A549 (cell line): ENCODE measurements around the gene CCDC12. TPM values are rescaled to one million over a fixed set of nuclear protein-coding genes. Genes with fewer than 3 reads are reported as not detected.

Experiments used
- ATAC-seq, 2 experiments: fragments of 200-7000 bp in 1 of 2; fragments of >200 bp in 1 of 2; cut with Nextera tagmentation in 1 of 2; cut with Tn5 transposase in 1 of 2; 3 replicates each; pipeline versions ENCODE4 v1.8.0 to v1.9.1; 2018 to 2020; ENCODE audit warnings: mild to moderate bottlenecking in 1 of 2, moderate library complexity in 1 of 2
- CTCF ChIA-PET: fragments of 300-600 bp; sonication (Branson Sonifier 250); formaldehyde crosslinking; extraction: SDS; loops from one replicate; lab custom pipeline; 2021; ENCODE audit warnings: antibody characterized with exemption, inconsistent platforms; lab: Yijun Ruan, JAX
- POLR2A ChIA-PET: fragments of 350-600 bp; formaldehyde crosslinking; extraction: SDS; loops from one replicate; lab custom pipeline; 2021; ENCODE audit warnings: antibody characterized with exemption, inconsistent platforms; lab: Yijun Ruan, JAX
- DNase-seq, 2 experiments: peaks; one replicate each; pipeline versions ENCODE4 v3.0.0 to v3.0.0-alpha.2; 2011 to 2016; ENCODE audit warnings: low read depth in 1 of 2, low spot score in 1 of 2
- FAIRE-seq: peaks from 2 replicates; lab custom pipeline; 2011; peaks lifted over from hg19 to GRCh38; lab: Jason Lieb, UNC
- H3K27ac ChIP-seq, 2 experiments: fragments of >200 bp; sonication (Bioruptor Twin); formaldehyde crosslinking; 3 replicates each; pipeline ENCODE4 v1.5.1; 2016 to 2017
- H3K4me1 ChIP-seq: fragments of >200 bp; sonication (Bioruptor Twin); formaldehyde crosslinking; 3 replicates; pipeline ENCODE4 v1.6.1; 2016
- H3K4me2 ChIP-seq: fragments of >200 bp; sonication (Bioruptor Twin); formaldehyde crosslinking; 3 replicates; pipeline ENCODE4 v1.6.1; 2016
- H3K4me3 ChIP-seq: fragments of >200 bp; sonication (Bioruptor Twin); formaldehyde crosslinking; 3 replicates; pipeline ENCODE4 v1.5.1; 2016
- H3K9me3 ChIP-seq: fragments of >200 bp; sonication (Bioruptor Twin); formaldehyde crosslinking; 3 replicates; pipeline ENCODE4 v1.6.1; 2016
- BHLHE40 ChIP-seq: IDR thresholded peaks from 2 replicates; pipeline ENCODE4 v1.6.1; 2012; ENCODE audit warnings: low read depth, low read length, inconsistent platforms
- CBX8 ChIP-seq: fragments of 200-600 bp; sonication (generic); IDR thresholded peaks from 2 replicates; pipeline ENCODE4 v1.6.1; 2016
- CEBPB ChIP-seq, 2 experiments: fragments of >200 bp in 1 of 2; sonication (Bioruptor Twin) in 1 of 2; formaldehyde crosslinking in 1 of 2; IDR thresholded peaks; 2 replicates each; pipeline ENCODE4 v1.6.1; 2012 to 2016
- CTCF ChIP-seq: fragments of >200 bp; sonication (Bioruptor Twin); formaldehyde crosslinking; IDR thresholded peaks from 3 replicates; pipeline ENCODE4 v1.5.1; 2016
- E2F6 ChIP-seq: IDR thresholded peaks from 2 replicates; pipeline ENCODE4 v1.6.1; 2012; ENCODE audit warnings: low read depth, borderline replicate concordance
- EHF ChIP-seq: fragments of 250-450 bp; sonication (Bioruptor Pico); IDR thresholded peaks from 2 replicates; pipeline ENCODE4 v1.5.0; 2020; ENCODE audit warnings: mild to moderate bottlenecking
- ELK1 ChIP-seq: fragments of 150-350 bp; IDR thresholded peaks from 2 replicates; pipeline ENCODE4 v1.6.1; 2014; ENCODE audit warnings: low read depth, mild to moderate bottlenecking, low read length
- ESRRA ChIP-seq: fragments of 150-350 bp; IDR thresholded peaks from 2 replicates; pipeline ENCODE4 v1.6.1; 2014; ENCODE audit warnings: mild to moderate bottlenecking, low read length, borderline replicate concordance
- FOSB ChIP-seq: fragments of 250-450 bp; sonication (Bioruptor Pico); IDR thresholded peaks from 2 replicates; pipeline ENCODE4 v1.5.0; 2020; ENCODE audit warnings: mild to moderate bottlenecking, moderate library complexity
- GATA3 ChIP-seq: IDR thresholded peaks from 2 replicates; pipeline ENCODE4 v1.6.1; 2012; ENCODE audit warnings: borderline replicate concordance
- HEYL ChIP-seq: fragments of 250-450 bp; sonication (Bioruptor Pico); IDR thresholded peaks from 2 replicates; pipeline ENCODE4 v1.8.0; 2021; ENCODE audit warnings: mild to moderate bottlenecking, moderate library complexity
- HMGXB4 ChIP-seq: fragments of 250-450 bp; sonication (Bioruptor Pico); IDR thresholded peaks from 2 replicates; pipeline ENCODE4 v1.5.0; 2021; ENCODE audit warnings: mild to moderate bottlenecking, moderate library complexity, borderline replicate concordance
- HOXB5 ChIP-seq: fragments of 250-450 bp; sonication (Bioruptor Pico); IDR thresholded peaks from 2 replicates; pipeline ENCODE4 v1.5.0; 2020; ENCODE audit warnings: mild to moderate bottlenecking, moderate library complexity
- KDM5A ChIP-seq: fragments of 200-600 bp; sonication (generic); IDR thresholded peaks from 2 replicates; pipeline ENCODE4 v1.6.1; 2016; ENCODE audit warnings: antibody characterized with exemption, mild to moderate bottlenecking
- MAX ChIP-seq: IDR thresholded peaks from 2 replicates; pipeline ENCODE4 v1.6.1; 2012
- NFE2L2 ChIP-seq: fragments of 150-350 bp; conservative IDR thresholded peaks from 2 replicates; pipeline ENCODE4 v1.6.1; 2014; ENCODE audit warnings: low read length
- NR3C1 ChIP-seq: fragments of >200 bp; sonication (Bioruptor Twin); formaldehyde crosslinking; IDR thresholded peaks from 3 replicates; pipeline ENCODE4 v1.6.1; 2017
- POLR2A ChIP-seq: IDR thresholded peaks from 2 replicates; pipeline ENCODE4 v1.6.1; 2012; ENCODE audit warnings: mild to moderate bottlenecking, low read length
- RAD21 ChIP-seq, 2 experiments: fragments of >200 bp in 1 of 2; sonication (Bioruptor Twin) in 1 of 2; formaldehyde crosslinking in 1 of 2; IDR thresholded peaks in 1 of 2; conservative IDR thresholded peaks in 1 of 2; 2 replicates in 1 of 2; 3 replicates in 1 of 2; pipeline ENCODE4 v1.6.1; 2012 to 2018; ENCODE audit warnings: inconsistent platforms in 1 of 2
- RARB ChIP-seq: fragments of 250-450 bp; sonication (Bioruptor Pico); IDR thresholded peaks from 2 replicates; pipeline ENCODE4 v1.8.0; 2021; ENCODE audit warnings: mild to moderate bottlenecking, moderate library complexity
- RCOR1 ChIP-seq: fragments of 150-350 bp; IDR thresholded peaks from 2 replicates; pipeline ENCODE4 v1.6.1; 2014; ENCODE audit warnings: antibody characterized with exemption, low read length, low read depth
- RNF2 ChIP-seq: fragments of 200-600 bp; sonication (generic); IDR thresholded peaks from 2 replicates; pipeline ENCODE4 v1.6.1; 2016; ENCODE audit warnings: low read depth, mild to moderate bottlenecking, antibody characterized with exemption, moderate library complexity, borderline replicate concordance
- TP53 ChIP-seq: fragments of 250-450 bp; sonication (Bioruptor Pico); IDR thresholded peaks from 2 replicates; pipeline ENCODE4 v1.5.0; 2021; ENCODE audit warnings: mild to moderate bottlenecking, moderate library complexity
- USF2 ChIP-seq: fragments of 450-650 bp; IDR thresholded peaks from 2 replicates; pipeline ENCODE4 v1.6.1; 2014; ENCODE audit warnings: antibody characterized with exemption
- ZNF302 ChIP-seq: fragments of 250-450 bp; sonication (Bioruptor Pico); IDR thresholded peaks from 2 replicates; pipeline ENCODE4 v1.9.0; 2021; ENCODE audit warnings: inconsistent platforms, mild to moderate bottlenecking, moderate library complexity
- WGBS: methylation state at CpG from one replicate; pipeline ENCODE4 v1.1.6; 2017; ENCODE audit errors: missing lambda C conversion rate; 5-methylcytosine and 5-hydroxymethylcytosine counted together
- polyA plus RNA-seq, 4 experiments: library from polyadenylated mRNA; depleted of rRNA in 3 of 4; stranded (reverse); fragments of >200 nt; fragmentation: RNase III in 1 of 4; extraction: RNeasy Plus Mini Kit Qiagen cat#74134 plus additional on column Dnase treatment in 1 of 4; gene quantifications; 2 replicates in 3 of 4; 3 replicates in 1 of 4; pipeline ENCODE4 v1.2.3, GENCODE V29; 2011 to 2017

The CCDC12 gene
- polyA plus RNA-seq, 2 of the 4 experiments (the other 2 are of a cell fraction): 34.8 to 81.0 TPM

GRCh38 chr3:46883830-46884185 is 92.7 kb downstream of the CCDC12 start (continued):
- TF ChIP-seq CBX8 (no peak), CEBPB (IDR thresholded peaks at IDR 0.05) (no peak), USF2 (no peak), NR3C1 (no peak), RARB (CRISPR knock-in tag) (no peak), POLR2A (no peak)

GRCh38 chr3:46883054-46883829 is 93.3 kb downstream of the CCDC12 start:
- DNase-seq: no peak
- ChIA-PET CTCF (interaction anchor here (1.3 to 3.1 kb wide), 4 partner anchors 12 to 26 kb away, joined by 3 to 11 read pairs (median 9); no protein-coding TSS in a partner anchor), POLR2A (no interaction called here)
- H3K4me2 ChIP-seq: peak overlapping the region; percentile 89
- peak overlapping the region; percentile 56 for H3K4me3 ChIP-seq
- no peak for TF ChIP-seq USF2
- no peak for TF ChIP-seq E2F6
- no peak for TF ChIP-seq GATA3
- no peak for TF ChIP-seq ELK1
- no peak for TF ChIP-seq ESRRA
- TF ChIP-seq NR3C1: no peak
- no peak for TF ChIP-seq ZNF302
- no peak for TF ChIP-seq RCOR1
- TF ChIP-seq TP53: no peak
- H3K27ac ChIP-seq: peak overlapping the region in 1 of 2 experiments; percentile 76; a peak in 3 of 6 replicates
- no peaks in the 10 kb centered on the region for H3K9me3 ChIP-seq
- peak; percentile 50 to 53; a peak in 4 of 6 replicates for ATAC-seq
- no peak for FAIRE-seq
- peaks cover 16% of the 10 kb centered on the region for H3K4me1 ChIP-seq
- 90% methylated on average over 2 of the region's 78 CpGs for WGBS

- 2% methylated on average over 29 of the region's 72 CpGs for WGBS
- Histone ChIP-seq H3K9me3 (no peaks in the 10 kb centered on the region), H3K27ac (peak overlapping the region; percentile 37 to 76; a peak in 4 of 6 replicates), H3K4me1 (peaks cover 21% of the 10 kb centered on the region), H3K4me2 (peak overlapping the region; percentile 89), H3K4me3 (peak overlapping the region; percentile 56)
- DNase-seq: peak in 1 of 2 experiments; percentile 16
- ATAC-seq: peak; percentile 33 to 71; a peak in 4 of 6 replicates
- no peak for FAIRE-seq
- POLR2A ChIA-PET: no interaction called here
- CTCF ChIA-PET: interaction anchor here (0.8 to 3.1 kb wide), 5 partner anchors 11 to 27 kb away, joined by 3 to 11 read pairs (median 8); no protein-coding TSS in a partner anchor
- TF ChIP-seq HOXB5: no peak
- no peak for TF ChIP-seq KDM5A
- TF ChIP-seq EHF: no peak
- no peak for TF ChIP-seq TP53
- TF ChIP-seq BHLHE40: no peak
- no peak for TF ChIP-seq NFE2L2
- TF ChIP-seq RARB (CRISPR knock-in tag): no peak
- no peak for TF ChIP-seq RNF2
- TF ChIP-seq HMGXB4 (CRISPR knock-in tag): no peak
- TF ChIP-seq MAX: no peak
- TF ChIP-seq ELK1: no peak
- no peak for TF ChIP-seq CTCF
- TF ChIP-seq HEYL (CRISPR knock-in tag): no peak
- TF ChIP-seq RAD21 (conservative IDR thresholded peaks at IDR 0.05 in 1 of 2, IDR thresholded peaks at IDR 0.05 in 1 of 2): no peak
- TF ChIP-seq FOSB: no peak
- no peak for TF ChIP-seq CBX8
Measured at GRCh38 chr3:46882377-46883053, 94.0 kb downstream of the CCDC12 start.
